ENCODE measurements around the gene AUH.
"Not testable (repeated sequence)": the region's sequence is repeated elsewhere in the genome, so short reads cannot be mapped to it uniquely, and the experiment has no call there.

AUH gene

DNA sequence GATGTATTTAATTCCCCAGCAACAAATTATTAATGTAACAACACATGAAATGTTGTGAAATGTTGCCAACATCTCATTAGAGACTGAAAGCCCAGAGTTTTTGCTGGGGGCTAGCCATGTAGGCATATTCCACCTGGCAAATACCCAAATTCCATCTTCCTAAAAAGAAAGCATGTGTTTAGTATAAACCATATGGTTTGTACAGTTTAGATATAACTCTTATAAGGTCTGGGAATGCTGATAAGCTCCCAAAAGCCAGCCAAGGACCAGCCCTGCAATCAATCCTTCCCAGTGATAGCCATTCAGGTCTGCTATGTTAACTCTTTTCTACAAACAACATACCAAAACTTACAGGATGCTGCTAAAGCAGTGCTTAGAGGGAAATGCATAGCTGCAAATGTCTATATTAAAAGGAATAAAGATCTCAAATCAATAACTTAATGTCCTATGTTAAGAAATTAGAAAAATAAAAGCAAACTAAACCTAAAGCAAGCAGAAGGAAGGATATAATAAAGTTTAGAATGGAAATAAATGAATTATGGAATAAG lies 158.9 kb downstream of the AUH start:
- DNase-seq = no peak

DNA sequence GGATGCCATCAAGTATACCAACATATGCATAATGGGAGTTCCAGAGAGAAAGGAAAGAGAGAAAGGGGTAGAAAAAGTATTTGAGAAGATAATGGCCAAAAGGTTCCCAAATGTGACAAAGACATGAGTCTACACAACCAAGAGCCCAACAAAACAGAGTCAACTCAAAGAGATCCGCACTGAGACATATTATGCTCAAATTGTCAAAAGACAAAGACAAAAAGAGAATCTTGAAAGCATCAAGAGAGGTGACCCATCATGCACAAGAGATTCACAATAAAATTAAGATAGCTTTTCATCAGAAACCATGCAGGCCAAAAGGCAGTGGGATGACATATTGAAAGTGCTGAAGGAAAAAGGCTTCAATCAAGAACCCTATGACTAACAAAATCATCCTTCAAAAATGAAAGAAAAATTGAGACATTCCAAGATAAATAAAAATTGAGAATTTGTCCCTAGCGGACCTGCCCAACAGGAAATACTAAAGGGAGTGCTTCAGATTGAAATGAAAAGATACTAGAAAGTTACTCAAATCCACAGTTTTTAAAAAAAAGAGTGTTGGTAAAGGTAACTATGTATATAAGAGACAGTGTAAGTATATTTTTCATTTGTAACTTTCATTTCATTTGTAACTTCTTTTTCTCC lies 160.9 kb downstream of the AUH start:
- DNase-seq = no peak

DNA sequence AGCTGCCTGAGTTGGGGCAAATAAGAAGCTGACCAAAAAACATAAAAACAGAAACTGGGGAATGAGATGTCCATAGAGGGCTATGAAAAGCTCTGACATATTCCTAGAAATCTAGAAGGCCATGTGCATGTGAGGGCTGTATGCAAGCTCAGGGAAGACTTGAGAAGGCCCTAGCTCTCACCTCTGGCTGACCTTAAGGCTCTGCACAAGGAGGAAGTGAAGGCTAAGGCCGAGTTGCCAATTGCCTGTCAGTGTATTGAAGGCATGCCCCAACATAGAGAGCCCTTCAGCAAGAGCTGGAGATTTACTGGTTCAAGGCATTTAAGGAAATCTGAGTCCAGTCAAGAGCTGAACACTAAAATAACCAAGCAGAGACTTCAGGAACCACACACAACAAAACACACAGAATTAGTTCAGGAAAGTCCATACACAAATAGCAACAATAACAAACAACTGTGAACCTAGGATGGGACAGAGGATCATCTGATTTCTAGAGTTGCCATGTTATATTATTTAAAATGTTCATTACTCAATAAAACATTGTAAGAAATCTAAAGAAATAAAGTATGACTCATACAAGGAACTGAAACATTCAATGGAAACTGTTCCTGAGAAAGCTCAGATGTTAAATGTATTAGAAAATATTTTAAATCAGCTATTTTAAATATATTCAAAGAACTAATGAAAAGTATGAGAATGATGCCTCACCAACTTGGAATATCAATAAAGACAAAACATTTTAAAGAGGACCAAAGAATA lies 161.8 kb downstream of the AUH start:
- no peak for DNase-seq

DNA sequence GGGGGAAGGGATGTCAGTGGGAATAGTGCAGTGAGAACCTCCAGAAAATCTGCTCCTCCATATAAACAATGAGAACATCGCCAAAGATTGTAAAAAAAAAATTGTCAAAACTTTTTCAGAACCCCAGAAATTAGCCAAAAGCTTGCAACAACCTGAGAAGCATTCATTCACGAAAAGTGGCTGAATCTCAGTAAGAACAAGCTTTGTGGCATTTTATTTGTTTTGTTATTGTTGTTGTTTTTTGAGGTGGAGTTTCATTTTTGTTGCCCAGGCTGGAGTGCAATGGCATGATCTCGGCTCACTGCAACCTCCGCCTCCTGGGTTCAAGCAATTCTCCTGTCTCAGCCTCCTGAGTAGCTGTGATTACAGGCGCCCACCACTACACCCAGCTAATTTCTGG lies 162.8 kb downstream of the AUH start:
- DNase-seq = not testable (repeated sequence)

DNA sequence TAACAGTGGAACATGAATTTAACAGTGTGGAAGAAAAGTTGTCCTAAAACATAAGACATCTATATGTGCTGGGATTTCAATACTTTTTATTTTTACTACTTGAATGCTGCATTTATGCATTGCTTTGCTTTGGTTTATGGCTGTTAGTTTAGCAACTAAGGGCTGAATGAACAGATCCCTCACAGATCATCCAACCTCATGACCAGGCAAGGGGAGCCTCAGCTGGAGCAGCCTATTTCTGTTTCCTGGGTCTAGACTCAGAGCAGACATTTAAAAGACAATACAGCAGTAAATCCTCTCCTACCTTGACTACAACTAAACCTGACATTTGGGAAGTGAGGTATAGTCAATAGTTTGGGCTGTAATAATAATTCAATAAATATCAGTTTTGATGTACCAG lies 163.3 kb downstream of the AUH start:
- DNase-seq = no peak

DNA sequence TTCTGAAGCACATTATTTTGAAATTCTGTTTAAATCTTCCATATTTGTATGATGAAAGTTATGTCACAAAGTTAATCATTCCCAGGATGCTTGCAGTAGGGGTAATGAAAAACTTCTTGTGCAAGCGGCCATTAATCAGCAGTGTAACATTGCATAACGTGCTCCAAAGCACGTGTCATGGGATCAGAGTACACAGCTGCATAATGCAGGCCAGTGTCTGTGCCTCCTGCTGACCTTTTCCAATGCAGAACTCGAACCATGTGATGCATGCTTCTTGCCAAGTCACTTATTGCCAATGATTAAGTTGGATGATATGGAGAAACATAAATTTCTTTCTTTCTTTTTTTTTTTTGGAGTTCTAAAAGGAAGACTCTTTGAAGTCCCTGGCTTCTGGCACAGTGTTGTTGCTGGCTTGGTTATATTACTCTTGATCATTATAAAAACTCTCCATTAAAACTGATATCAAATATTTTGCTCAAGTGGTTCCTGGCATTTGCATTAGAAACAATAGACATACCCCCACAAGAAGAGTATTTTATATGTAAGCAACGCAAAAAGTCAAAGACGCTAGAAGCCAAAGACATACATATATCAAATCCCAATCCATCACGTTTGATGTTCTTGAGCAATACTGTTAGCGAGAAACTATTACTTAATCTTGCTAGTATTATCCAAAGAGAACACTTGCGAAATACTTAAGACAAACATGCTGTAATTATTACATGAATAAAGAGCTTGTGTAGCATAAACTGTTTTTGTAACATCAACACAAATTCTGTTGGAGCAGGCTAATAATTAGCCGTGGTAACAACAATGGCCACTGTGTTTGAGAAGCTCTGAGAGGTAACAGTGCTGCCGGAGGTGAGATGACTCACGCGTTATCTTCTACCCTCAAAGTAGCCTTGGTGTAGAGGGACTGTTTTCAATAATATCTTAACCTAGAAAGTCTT lies 164.2 kb downstream of the AUH start:
- no peak for DNase-seq

DNA sequence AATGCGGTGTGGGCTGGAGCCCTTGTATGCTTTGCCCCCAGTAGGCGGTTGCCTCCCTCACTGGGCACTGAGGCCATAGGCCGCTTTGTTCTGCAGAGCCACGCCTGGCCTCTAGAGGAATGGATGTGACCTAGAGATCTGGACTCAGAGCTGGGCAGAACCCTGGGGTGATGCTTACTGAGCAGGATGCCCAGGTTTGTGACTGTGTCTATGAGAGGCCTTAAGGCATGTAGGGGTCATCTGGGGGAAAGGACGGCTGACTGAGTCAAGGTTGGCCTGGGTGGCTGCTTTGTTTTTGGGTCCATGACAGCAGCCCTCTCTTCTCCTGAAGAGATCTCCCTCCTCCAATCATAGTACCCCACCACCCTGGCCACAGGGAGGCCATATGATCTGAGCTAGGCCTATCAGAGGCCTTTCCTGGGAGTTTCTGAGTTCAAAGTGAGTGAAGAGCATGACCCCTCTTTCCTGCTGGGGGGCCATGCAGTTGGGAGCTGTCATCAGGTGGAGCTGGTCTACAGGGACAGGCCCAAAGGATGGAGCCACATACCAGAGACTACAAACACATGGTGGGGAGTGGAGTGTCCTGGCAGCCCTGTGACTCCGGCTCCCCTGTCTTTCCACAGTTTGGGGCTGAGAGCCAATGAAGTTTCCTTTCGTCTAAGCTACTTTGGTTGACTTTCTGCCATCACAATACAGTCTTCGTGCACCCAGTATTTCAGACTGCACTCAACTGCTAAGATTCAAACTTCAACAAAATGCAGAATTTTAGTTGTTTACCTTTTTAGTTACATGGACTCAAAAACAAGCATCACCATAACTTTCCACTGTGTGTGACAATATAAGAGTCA lies 165.4 kb downstream of the AUH start:
- no peak for DNase-seq

DNA sequence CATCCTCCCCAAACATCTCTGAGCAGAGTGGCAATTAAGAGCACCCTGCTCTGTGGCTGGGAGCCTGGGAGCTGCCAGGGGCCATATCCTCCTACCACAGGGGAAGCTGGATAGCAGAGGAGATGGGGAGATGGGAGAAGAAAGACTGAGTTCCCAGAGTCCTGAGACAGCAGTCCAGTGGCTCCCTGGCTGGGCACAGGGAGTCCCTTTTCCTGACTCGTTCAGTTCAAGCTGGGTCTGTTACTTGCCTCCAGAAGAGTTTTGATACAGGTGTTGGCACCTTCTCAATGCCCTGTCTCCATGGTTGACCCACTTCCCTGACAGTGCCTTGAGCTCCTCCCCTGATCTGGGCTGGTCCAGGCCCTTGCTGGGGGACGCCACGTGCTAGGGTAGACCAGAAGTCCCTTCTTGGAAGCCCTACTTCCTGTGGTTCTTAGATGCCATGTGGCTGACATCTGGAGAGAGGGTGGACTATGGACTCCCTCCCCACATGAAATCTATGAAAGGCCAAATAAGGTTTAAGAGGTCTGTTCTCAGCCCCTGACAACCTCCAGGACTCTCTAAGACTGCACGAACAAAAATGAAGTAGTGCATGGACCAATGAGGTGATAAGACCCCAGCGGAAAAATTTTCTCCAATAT lies 166.2 kb downstream of the AUH start:
- DNase-seq = no peak

DNA sequence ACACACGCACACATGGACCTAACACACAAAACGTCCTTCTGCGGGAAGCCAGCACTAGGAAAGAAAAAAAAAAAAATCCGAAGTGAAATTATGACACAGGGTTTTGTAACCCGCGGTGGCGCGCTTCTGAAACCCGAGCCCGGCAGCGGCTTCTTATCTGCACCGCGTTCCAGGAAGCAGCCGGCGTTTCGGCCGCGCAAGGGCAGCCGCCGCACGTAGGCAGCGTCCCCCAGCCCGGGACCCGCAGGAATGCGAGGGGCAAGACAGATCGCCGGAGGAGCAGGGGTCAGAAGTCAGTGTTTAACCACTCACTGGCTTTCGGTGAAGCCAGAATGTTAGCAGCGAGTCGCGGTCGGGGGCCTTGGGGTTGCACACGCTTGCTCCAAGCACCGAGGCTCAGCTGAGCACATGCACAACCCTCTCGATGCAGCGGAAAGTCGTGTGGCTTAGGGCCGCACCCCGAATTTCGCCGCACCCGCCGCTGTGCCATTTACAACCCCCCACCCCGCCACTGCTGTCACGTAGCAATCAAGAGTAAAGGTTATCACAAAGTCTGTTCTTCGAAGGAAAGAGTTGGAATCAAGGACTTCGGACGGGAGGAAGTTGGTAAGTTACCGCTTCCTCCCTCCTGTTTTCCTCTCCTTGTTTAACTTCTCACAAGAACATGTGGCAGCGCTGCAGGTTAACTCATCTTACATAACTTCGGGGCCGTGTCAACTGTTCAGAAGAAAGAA lies 167.9 kb downstream of the AUH start:
- DNase-seq = no peak

DNA sequence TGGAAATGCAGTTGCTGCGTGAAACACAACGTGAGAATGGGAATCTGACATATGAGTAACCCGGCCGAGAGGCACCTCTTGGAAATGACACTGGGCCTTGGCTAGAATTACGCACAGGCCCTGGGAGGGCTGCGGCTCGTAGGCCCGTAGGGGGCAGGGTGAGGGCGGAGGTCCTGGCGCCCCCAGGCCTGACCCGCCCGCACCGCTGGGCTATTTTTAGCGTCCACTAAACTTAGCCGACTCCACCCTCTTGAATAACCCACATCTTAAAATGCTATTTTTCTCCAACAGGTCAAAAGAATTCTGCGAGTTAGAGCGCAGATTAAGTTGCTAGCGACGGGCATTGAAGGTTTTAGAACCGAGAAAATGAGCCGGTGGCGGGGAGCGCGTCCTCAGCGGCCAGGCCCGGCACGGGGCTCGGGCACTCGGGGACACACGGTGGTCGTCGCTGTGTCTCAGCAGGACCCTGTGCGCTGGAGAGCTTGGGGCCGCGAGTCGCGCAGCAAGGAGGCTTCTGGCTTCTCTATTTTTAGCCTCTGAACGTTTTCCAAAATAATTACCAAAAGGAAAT lies 168.5 kb downstream of the AUH start:
- no peak for DNase-seq

DNA sequence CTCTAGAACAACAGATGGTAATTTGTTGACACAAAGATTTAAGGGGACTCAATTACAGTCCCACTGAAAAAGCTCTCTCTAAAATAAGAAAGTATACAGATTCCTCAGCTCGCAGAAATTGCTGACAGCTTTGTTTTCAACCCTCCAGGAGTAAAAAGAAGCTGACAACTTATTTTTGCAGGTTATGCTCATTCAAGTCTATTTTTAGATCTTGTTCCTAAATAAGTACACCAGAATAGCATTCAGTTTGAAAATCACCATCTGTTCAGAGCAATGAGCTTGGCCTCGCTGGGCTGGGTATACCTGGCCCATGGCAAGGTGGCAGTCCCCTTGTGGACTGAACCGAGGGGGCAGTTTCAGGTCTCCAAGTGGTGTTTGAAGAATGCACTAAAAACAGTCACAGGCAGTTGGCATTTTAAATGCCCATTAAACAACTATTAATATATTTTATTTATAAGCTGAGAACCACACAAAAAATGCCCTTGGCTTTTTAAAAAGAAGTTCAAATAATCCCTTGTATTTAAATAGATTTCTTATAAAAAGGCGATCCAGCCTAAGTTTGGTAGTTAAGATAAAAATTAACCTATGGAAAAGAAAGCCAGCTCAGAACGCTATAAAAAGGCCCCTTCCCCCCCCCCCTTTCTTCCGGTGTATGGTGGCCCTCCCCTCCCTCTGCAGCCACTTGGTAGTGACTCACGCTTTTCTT lies 169.2 kb downstream of the AUH start:
- DNase-seq = no peak

DNA sequence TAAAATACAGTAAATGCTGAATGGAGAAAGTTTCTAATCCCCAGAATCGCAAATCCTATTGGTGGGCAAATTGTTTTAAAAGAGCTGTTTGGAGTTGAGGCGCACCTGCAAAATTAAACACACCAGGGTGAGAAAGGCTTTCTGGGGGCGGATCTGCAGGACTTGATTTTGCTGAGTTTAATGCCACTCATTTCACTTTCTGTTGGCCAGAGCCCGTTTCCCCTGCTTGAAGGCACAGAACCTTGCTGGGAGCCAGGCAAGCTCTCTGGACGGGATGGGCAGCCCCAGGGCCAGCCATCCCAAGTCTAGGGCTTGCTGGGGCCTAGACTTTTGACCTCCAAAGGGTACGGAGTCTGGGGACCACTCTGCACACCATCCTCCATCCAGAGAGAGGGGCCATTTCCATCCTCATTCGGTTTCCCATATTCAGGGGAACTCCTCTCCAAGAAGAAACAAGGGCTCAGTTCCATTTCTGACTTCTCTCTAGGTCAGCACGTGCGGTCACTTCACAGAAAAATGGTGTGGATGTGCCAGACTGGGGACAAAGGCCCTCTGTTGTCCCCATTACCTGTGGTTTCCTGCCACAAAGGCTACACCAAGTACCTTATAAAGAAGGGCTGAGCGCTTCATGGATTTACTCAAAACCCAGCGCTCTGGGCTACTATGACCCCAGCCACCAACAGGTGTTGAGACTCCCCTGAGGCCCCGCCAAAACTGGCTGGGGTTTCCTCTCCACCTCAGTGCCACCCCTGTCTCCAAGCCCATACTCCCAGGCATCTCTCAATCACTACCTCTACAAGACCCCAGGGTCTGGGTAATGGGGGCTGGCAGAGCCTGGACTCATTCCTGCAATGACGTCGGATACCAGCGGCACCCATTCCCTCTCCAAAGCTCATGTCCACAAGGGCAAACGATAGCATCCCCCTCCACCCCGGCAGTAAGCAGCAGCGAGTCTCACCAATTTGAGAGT lies 170.0 kb downstream of the AUH start:
- DNase-seq = no peak

DNA sequence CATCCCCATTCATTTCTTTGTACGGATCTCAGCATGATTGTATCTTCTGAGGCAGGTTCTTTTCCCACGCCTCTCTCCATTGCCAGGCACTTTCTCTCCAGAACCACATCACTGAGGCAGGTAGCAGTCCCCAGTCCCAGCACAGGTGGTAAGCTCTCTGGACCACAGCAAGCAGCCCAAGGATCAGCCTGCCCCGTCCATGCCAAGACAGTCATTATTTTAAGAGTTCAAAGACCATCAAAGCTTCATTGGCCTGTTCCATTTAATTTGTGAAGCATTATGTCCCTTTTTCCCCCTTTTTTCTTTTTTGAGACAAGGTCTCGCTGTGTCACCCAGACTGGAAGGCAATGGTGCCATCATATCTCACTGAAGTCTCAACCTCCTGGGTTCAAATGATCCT lies 171.7 kb downstream of the AUH start:
- no peak for DNase-seq

DNA sequence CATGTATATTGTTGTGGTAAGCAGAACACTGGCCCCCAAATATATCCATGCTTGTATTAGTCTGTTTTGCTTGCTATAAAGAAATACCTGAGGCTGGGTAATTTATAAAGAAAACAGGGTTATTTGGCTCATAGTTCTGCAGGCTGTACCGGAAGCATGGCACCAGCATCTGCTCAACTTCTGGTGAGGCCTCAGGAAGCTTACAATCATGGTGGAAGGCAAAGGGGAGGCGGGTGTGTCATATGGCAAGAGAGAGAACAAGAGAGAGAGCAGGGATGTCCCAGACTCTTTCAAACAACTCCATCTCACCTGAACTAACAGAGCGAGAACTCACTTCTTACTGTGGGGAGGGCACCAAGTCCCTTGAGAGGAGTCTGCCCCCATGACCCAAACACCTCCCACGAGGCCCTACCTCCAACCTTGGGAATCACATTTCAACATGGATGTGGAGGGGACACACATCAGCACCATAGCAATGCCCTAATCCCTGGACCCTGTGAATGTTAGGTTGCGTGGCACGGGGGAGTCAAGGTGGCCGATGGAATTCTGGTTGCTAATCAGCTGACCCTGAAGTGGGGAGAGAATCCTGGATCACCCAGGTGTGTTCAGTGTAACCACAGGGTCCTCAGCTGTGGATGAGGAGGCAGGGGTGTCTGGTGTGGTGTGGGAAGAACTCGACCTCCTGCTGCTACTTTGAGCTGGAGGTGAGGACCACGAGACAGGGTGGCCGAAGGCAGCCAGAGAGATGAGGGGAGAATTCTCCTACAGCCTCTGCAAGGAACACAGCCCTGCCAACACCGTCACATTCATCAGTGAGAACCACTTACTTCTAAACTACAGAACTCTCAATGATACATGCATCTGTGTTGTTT lies 172.8 kb downstream of the AUH start:
- no peak for DNase-seq

DNA sequence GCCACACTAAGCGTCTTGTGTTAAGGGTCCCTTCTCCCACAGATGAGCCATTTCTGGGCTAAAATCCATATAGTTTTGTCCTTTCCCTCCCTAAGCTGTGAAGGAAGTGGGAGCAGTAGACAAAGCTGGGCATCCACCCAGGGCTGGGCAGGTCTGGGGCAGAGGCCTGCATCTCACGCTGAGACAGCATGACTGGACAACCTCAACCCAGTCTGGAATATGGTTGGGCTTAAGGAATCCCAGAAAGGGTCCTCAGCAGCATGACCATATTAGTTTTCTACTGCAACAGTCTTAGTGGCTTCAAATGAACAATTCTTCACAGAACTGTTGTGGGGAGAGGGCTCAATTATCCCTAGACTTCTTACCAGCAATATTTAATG lies 173.8 kb downstream of the AUH start:
- DNase-seq = no peak

DNA sequence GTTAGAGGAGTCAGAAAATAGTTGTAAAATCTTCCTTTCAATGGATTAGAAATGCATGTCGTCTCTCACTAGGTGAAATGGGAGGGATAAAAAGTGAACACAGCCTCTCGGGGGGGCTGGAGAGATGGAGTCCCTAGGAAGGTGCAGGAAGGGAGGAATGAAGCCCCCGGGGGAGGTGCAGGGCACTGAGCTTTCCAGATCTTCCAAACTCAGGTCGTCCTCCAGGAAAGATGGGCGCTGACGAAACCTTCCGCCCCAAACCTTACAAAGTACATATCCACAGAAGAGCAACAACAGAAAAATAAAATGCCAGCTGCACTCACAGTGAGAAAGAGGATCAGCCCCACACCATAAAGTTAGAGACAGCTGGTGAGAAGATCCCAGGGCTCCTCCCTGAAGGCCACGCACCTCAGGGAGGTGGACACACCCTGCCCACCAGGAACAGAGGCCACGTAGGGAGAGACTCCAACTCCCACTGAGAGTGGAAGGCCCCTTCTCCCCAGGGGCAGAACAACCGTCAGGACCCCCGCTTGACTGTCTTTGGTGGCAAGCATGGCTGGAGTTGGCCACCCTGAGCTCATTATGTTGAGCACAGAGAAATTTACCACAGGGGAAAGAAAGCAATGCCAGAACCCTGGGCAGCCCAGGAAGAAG lies 174.3 kb downstream of the AUH start:
- DNase-seq = no peak

DNA sequence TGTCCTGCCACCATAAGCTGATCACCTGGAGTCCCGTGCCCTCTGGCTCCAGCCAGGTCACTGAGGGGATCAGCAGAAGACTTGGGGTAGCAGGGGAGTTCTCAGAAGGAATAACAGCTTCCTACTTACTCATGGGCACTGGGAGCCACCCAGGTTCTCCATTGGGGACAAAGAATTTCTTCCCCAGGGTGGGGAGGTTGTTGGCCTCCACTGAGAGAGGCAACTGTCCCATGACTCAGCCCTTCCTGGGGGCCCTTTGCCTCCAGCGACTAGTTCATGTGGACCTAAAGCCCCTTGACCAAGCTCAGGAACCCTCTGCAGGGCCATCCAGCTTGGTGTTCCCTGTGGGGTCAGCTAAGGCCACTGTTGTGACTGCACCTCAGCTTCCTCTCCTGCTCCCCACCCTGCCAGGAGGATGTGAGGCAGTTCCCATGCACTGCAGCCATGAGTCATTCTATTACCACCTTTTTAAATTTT lies 175.0 kb downstream of the AUH start:
- no peak for DNase-seq
